HG03565 (cell line): ENCODE results near the gene NADSYN1.

Source experiments
- ATAC-seq: cut with Tn5 transposase; IDR thresholded peaks from one replicate; pipeline ENCODE4 v1.9.1; 2021; ENCODE audit warnings: mild to moderate bottlenecking, moderate library complexity; ENCODE audit not compliant: unreplicated experiment

Gene NADSYN1

DNA sequence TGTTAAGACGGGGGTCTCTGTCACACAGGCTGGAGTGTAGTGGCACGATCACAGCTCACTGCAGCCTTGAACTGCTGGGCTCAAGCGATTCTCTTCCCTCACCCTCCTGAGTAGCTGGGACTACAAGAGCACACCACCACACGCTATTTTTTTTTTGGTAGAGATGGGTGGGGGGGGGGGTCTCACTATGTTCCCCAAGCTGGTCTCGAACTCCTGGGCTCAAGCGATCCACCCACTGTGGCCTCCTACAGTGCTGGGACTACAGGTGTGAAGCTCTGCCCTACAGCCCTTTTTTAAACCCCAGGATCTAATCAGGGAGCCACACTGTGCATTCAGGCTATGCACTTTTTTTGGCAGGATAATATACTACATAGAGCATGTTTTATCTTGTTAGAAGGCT lies 3.4 kb upstream of the NADSYN1 start:
- no peak for ATAC-seq

DNA sequence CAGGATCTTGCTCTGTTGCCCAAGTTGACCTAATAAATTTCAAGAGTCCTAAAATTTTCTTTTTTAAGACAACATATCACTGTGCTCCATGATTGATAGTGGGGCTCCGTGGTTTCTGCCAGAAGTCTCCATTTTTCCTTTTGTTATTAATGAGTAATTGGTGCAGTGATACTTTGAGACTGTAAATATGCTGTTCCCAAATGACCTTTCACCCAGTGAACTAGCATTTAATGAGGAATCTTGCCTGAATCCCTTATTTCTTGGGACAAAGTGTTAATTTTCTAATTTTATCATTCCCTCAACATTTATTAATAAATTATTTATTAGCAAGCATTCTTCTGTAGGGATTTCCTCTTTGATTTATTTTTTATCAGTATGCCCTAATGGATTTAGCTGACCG lies 2.5 kb upstream of the NADSYN1 start:
- no peak for ATAC-seq

DNA sequence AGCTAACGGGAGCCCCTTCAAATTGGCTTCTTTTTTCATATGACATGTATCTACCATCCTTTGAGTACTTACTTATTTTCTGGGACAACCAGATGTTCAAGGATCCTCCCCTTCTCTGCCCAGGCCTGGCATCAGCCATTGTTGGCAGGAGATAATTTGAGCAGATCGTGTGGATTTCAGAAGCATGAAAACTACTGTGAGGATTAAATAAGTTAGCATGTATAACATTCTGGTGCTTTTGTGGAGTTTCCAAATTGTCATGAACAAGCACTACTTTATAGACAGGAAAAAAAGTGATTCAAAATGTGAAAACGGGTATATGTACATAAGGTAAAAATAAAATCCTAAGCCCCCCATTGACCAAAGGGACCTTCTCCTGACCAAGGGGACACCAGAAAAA lies 2.1 kb upstream of the NADSYN1 start:
- ATAC-seq, result no peak

- no peak for ATAC-seq
Observed at GRCh38 chr11:71451596-71452198, 1.3 kb upstream of the NADSYN1 start.

- no peak for ATAC-seq
Observed at GRCh38 chr11:71452199-71453036, 585 bp upstream of the NADSYN1 start.

DNA sequence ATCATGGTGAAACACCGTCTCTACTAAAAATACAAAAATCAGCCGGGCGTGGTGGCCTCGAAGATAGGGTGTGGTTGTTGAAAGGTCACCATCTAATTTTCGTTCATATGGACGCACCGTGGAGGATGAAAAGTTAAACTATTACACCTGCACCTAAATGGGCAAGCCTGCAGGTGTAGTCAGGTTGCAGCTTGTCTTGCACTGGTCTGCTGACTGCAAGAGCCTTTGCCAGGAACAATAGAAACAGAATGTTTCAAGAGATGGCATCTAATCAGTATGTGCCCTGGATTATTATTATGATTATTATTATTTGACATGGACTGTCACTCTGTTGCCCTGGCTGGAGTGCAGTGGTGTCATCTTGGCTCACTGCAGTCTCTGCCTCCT lies 908 bp downstream of the NADSYN1 start:
- ATAC-seq, result no peak

GRCh38 chr11:71454470-71455113 lies 1.6 kb downstream of the NADSYN1 start:
- no peak for ATAC-seq

DNA sequence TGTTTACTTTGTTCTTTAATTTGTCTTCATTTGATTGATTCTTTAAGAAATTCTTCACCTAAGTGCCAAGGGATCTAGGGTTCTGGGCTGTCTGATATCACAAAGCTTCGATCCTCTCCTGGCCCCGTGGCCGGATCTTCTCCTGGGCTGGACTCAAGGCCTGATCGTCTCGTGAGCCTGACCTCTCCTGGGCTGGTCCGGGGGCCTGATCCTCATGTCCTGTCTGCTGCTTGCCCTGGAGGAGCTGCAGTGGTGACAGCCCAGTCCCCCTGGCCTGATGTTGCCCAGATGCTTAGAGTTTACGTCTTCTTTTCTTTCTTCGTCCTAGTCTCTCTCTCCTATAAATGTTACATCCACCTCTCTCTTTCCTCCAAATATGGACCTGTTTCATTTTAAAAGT lies 3.3 kb downstream of the NADSYN1 start:
- no peak for ATAC-seq

GRCh38 chr11:71456831-71457230 lies 3.8 kb downstream of the NADSYN1 start:
- no peak for ATAC-seq

GRCh38 chr11:71458146-71459070 lies 5.4 kb downstream of the NADSYN1 start:
- no peak for ATAC-seq

DNA sequence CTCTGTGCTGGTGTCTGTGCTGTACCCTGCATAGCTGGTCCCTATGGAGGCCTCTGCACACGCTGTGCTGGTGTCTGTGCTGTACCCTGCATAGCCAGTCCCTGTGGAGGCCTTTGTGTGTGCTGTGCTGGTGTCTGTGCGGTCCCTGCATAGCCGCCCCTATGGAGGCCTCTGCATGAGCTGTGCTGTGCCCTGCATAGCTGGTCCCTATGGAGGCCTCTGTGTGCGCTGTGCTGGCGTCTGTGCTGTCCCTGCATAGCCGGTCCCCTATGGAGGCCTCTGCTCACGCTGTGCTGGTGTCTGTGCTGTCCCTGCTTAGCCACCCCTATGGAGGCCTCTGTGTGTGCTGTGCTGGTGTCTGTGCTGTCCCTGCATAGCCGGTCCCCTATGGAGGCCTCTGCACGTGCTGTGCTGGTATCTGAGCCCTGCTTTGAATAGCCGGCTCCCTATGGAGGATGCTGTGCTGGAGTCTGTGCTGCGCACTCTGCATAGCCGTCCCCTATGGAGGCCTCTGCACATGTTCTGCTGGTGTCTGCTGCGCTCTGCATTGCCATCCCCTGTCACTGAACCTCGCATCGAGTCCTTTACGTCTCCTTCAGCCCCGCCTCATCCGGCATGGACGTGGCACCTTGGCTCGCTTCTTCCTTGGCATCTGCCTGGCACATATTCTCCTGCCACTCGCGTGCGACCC lies 6.2 kb downstream of the NADSYN1 start:
- no peak for ATAC-seq

DNA sequence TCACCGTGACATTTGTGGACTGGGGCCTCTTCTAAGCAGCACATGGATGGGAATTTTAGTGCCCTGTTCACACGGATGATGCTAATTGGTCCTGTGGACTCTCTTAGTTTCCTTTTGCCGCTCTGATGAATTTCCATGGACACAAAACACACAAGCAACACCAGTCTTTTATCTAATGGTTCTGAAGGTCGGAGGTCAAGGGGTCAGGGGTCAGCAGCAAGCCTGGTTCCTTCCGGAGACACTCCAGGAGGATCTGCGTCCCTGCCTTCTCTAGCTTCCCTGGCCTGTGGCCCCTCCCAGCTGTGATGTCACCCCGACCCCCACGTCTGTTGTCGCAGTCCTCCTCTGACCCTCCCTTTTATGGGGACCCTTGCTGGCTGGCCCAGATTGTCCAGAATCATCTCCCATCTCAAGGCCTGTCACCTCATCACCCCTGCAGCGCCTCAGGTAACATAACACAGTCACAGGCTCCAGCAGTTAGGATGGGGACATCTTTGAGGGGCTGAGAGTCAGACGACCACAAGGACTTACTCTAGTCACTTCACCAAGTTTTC lies 6.8 kb downstream of the NADSYN1 start:
- ATAC-seq, result no peak

GRCh38 chr11:71461696-71462095 lies 8.7 kb downstream of the NADSYN1 start:
- ATAC-seq, result no peak

DNA sequence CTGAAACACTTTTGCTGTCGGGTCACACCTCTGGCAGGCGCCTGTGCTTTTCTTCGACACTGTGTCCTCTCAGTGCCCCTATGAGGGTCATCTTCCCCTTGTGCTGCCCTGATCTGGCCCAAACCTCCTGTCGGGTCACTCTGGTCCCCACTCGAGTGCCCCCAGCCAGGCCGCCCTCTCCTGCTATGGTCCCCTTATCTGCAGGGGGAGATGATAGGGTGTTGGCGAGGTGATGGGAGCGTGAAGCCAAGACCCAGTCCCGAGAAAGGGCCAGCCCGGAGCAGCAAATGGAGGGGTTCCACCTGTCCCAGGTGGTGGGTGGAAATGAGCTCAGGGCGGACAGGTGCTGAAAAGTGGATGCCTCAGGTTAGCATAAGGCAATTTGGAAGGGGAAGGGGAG lies 9.7 kb downstream of the NADSYN1 start:
- ATAC-seq, result no peak

DNA sequence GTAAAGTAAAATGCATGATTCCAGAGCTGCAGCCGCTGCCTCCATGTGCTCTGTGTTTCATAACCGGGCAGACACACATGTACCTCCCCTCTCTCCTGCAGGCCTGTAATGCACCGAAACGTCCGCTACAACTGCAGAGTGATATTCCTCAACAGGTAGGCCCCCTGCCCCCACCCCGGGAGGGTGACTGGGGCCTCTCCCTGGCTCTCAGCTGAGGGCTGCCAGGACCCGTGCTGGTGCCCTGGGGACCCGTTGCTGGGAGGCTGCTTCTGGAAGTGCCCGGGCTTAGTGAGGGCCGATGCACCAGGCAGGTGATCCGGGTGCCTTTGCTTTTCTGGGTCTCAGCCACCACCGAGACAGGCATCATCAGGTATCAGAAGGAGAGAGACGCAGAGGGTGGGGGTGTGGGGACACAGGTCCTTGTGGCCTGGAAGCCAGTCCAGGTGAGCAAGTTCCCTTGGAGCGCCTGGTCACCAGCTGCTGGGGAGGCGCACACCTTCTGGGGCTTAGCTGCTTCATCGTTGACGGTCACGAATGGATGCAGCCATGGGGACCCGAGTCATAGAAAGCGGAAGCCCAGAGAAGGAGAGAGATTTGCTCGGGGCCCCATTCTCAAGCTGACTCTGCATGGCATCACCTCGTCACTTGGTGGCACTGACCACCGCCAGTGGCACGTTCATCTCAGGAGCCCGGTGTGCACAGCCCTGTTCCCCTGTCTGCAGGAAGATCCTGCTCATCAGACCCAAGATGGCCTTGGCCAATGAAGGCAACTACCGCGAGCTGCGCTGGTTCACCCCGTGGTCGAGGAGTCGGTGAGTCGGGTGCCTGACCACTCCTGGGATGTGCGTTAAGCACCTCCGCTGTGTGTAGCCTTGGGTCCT lies 10.6 kb downstream of the NADSYN1 start:
- no peak for ATAC-seq

- ATAC-seq, result no peak
Observed at GRCh38 chr11:71465054-71465453, 12.1 kb downstream of the NADSYN1 start.

DNA sequence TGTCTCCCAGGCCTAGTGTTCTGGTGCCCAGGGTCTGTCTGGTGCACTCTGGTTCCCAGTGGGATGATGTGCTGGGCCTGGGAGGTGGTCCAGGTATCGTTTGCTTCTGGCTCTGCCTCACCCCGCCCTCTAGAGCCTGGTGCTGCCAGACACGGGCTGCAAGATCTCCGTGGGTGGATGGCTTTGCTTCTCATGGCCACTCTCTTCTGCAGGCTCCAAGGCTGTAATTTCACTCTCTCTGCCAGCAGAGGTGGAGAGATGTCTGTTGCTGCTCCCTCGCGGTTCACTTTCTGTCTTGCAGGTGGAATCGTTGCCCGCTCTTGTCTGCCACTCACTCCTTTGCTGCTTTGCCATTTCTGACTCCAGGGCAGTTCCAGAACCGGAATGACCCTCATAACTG lies 13.4 kb downstream of the NADSYN1 start:
- no peak for ATAC-seq

DNA sequence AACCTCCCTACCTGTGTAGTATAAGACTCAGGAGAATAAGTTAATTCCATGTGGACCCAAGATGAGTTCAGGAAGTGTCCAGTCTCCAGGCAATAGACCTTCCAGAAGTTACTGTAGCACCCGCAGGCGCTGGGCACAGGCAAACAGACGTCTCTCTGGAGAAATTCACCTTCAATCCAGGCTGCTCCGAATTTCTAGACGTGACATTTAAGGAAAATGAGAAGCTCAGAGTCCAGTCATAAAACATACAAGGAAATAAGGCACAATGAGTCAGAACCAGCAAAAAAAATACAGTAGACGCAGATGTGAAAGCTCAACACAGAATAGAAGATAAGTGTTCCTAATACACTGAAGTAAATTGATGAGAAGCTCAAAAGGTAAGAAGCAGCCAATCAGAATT lies 14.2 kb downstream of the NADSYN1 start:
- ATAC-seq, result no peak

DNA sequence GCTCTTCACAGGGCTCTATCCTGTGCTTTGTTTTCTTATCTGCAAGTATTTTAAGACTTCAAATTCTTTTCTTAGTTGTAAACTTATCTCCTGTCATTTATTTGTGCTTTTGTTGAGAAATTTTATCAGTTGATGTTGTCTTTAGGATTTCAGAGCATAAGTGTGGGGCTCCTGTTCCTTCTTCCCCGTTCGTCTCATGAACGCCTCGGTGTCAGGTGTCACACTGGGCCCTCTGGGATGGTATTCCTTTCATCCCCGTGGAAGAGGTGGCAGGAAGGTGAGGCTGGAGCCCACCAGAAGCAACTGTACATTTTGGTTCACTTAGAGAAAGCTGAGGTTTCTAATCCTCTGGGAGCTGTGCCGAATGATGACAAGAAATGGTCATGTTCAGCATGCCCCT lies 17.9 kb downstream of the NADSYN1 start:
- no peak for ATAC-seq
